Measurements from ENCODE around the gene DMKN.

The DMKN gene

GRCh38 chr19:35513628-35514281 is at the start of gene DMKN:
TSS of gene DMKN (minus strand) at chr19:35513649. CDS start at chr19:35513475, 174 bp downstream.
- DNase-seq (ENCODE audit: low read depth): peak; percentile 60

- no peak for DNase-seq (ENCODE audit: low read depth)
Observed at GRCh38 chr19:35562776-35563175, 49.3 kb upstream of the DMKN start.

GRCh38 chr19:35562336-35562735 is 48.9 kb upstream of the DMKN start:
- DNase-seq (ENCODE audit: low read depth): no peak

- no peak for DNase-seq (ENCODE audit: low read depth)
Observed at GRCh38 chr19:35561436-35561835, 48.0 kb upstream of the DMKN start.

- DNase-seq (ENCODE audit: low read depth): no peak
Observed at GRCh38 chr19:35560677-35561076, 47.2 kb upstream of the DMKN start.

- DNase-seq (ENCODE audit: low read depth): no peak
Observed at GRCh38 chr19:35560271-35560670, 46.8 kb upstream of the DMKN start.

- no peak for DNase-seq (ENCODE audit: low read depth)
Observed at GRCh38 chr19:35559781-35560180, 46.3 kb upstream of the DMKN start.

- no peak for DNase-seq (ENCODE audit: low read depth)
Observed at GRCh38 chr19:35559281-35559659, 45.8 kb upstream of the DMKN start.

- no peak for DNase-seq (ENCODE audit: low read depth)
Observed at GRCh38 chr19:35558400-35559280, 45.2 kb upstream of the DMKN start.

GRCh38 chr19:35557539-35558399 is 44.3 kb upstream of the DMKN start:
- peak; percentile 42 for DNase-seq (ENCODE audit: low read depth)

- DNase-seq (ENCODE audit: low read depth): no peak
Observed at GRCh38 chr19:35556846-35557538, 43.5 kb upstream of the DMKN start.

GRCh38 chr19:35556025-35556590 is 42.7 kb upstream of the DMKN start:
- DNase-seq (ENCODE audit: low read depth): no peak

GRCh38 chr19:35555301-35556005 is 42.0 kb upstream of the DMKN start:
- peak; percentile 55 for DNase-seq (ENCODE audit: low read depth)

GRCh38 chr19:35554076-35554475 is 40.6 kb upstream of the DMKN start:
- no peak for DNase-seq (ENCODE audit: low read depth)

GRCh38 chr19:35553385-35554000 is 40.0 kb upstream of the DMKN start:
- DNase-seq (ENCODE audit: low read depth): no peak

GRCh38 chr19:35552534-35553384 is 39.3 kb upstream of the DMKN start:
- DNase-seq (ENCODE audit: low read depth): no peak

GRCh38 chr19:35551091-35551810 is 37.8 kb upstream of the DMKN start:
- no peak for DNase-seq (ENCODE audit: low read depth)

- DNase-seq (ENCODE audit: low read depth): no peak
Observed at GRCh38 chr19:35549879-35550523, 36.6 kb upstream of the DMKN start.
